T-helper 9 cell (primary cell): ENCODE data around the gene SRPRB.

Experiments
- DNase-seq: peaks from one replicate; pipeline ENCODE4 v3.0.0-alpha.2; 2020

The SRPRB gene

GRCh38 chr3:133828576-133829309 is 23.1 kb downstream of the SRPRB start:
- DNase-seq = no peak

DNA sequence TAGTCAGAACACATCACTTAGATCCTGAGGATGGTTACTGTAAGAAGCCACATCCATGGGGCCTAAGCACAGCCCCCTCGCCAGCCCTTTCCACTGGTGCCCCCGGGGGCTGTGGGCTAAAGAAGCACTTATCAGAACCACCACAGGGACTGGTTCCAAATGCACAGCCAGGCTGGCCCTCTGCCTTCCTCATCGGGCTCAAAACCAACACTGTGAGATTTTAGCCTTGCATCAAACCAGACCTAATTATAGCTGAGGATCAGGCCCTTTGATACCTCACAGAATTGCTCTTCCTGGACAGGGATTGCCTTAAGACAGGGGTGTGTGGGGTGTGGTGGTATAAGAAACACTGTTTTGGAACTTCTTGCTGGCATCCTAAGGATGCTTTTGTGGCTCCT is 23.7 kb downstream of the SRPRB start:
- DNase-seq = no peak

DNA sequence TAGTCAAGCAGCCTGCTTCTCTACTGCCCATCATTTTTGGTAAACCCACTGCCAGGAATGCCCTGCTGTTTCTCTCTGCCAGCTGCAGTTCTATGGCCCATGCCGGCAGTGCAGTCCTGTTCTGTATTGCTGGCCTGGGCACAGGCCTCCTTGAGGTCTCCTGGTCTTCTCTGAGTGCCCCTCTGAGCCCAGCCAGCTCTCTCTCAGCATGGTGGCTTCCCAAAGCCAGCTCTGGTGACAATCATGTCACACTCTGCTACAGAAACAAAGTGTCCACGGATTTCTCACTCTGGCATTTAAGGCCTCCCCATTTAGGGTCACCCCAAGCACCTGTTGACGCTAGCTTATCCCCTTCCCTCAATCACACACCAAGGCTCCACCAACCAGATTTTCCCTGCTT is 24.5 kb downstream of the SRPRB start:
- no peak for DNase-seq

GRCh38 chr3:133831966-133832801 is 26.6 kb downstream of the SRPRB start:
- no peak for DNase-seq

GRCh38 chr3:133832802-133833144 is 27.2 kb downstream of the SRPRB start:
- DNase-seq = no peak

- DNase-seq = no peak
Observed at GRCh38 chr3:133833267-133833666, 27.7 kb downstream of the SRPRB start.

- DNase-seq = no peak
Observed at GRCh38 chr3:133833880-133834620, 28.4 kb downstream of the SRPRB start.

DNA sequence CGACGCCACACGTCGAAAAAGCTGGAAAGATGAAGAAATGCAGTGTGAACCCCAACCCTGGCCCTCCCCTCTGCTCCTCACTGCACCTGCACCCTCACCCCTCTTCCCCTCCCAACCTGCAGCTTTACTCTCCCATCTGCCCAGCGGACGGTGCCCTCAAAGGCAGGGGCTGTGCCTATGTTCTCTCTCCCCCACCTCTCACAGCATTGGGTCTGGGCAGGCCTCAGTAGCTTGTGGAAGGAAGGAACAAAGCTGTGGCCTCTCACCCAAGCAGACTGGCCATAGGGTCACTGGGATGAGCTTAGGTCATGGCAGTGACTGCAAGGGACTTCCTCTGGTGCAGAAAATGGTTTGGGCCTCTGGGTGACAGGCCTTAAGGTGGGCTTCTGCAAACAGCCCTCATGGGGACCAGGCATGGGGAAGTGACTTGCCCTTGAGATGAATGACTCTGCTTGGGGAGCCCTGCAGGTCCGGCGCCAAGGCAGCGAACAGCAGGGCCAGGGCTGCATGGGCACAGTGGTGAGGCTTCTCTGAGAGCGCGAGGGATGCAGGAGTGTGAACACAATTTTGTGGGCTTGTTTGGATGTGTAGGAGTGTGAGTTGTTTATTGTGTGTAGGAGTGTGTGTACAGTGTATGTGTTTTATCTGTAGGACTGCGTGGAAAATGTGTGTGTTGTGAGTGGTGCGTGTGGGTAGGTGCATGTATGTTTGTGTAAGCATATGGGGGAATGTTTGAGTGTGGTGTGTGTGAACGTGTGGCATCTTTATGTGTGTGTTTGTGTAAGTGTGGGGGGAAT is 29.2 kb downstream of the SRPRB start:
- DNase-seq = no peak

DNA sequence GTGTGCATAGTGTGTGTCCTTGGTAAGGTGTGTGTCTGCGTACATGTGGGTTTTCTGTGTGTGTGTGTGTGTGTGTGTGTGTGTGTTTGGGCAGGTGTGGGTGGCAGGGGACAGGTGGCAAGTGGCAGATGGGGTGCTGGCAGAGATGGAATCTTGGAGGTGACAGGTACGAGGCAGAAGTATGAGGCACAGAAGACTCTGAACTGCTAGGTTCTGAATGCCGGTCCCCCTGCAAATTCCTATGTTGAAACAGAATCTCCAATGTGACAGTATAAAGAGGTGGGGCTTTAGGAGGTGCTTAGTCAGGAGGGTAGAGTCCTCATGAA is 29.8 kb downstream of the SRPRB start:
- no peak for DNase-seq

GRCh38 chr3:133835961-133836360 is 30.3 kb downstream of the SRPRB start:
- DNase-seq = no peak

DNA sequence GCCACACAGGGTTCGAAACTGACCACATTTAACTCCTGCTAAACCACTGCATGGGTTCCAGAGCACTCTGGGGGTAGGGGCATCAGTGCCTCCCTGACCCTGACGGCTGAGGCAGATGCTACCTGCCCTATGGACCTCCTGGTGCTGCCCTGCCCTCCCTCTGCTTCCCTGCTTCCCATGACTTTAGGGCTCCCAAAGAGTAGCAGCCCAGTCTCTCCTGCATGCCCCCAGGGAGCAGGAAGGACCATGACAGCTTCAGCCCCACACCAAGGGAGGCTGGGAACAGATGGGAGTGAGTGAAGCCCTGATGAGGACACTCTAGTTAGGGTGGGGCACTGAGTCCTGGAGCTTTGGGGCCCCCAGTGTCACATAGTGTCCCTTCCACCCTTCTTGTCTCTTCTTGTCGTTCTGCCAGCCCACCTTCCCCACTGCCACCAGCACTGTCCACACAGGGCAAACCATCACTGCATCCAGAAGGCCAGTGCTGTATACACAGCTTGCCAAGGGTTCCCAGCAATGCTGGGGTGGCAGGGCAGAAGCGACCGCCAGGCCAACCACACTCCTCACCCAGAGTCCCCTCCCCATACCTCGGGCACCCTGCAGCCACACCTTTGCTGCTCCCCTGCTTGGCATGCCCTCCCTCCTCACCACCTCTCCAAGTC is 31.0 kb downstream of the SRPRB start:
- no peak for DNase-seq

DNA sequence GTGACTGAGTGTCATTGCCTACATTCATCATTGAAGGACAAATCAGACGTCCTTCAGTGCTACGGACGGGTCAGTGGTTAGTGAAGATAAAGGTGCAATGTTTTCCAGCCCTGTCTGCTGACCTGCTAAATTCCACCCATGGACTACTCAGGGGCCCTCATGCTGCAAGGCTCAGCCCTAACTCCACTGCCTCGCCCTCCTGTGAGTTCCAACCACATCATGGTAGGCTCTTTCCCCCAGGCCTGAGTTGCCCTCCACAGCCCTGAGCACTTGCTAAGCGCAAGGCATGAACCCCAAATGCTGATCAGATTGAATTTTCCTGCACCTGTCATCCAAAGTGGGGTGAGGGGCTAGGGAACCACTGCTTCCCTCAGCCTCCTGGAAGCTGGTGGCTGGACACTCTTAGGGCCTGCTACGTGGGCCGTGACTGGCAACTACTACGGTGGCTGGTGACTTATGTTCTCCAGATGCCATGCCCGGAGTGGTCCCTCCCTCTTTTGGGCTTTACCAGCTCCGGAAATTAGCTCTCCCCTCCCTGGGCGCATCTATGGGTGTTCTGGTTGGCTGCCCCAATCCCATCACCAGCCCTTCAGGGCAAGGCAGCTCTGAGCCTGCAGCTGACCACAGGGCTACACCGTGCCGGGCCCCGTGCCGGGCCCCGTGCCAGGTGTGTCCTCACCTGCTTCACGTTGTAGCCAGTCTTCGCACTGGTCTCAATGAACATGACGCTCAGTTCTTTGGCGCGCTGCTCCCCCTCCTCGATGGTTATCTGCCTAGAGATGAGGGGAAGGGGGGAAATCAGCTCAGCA is 32.1 kb downstream of the SRPRB start:
- DNase-seq = no peak

GRCh38 chr3:133838296-133838789 is 32.7 kb downstream of the SRPRB start:
- DNase-seq = no peak

- no peak for DNase-seq
Observed at GRCh38 chr3:133838916-133839800, 33.5 kb downstream of the SRPRB start.

GRCh38 chr3:133840055-133840737 is 34.6 kb downstream of the SRPRB start:
- DNase-seq = no peak

GRCh38 chr3:133840767-133841166 is 35.2 kb downstream of the SRPRB start:
- no peak for DNase-seq

- no peak for DNase-seq
Observed at GRCh38 chr3:133841196-133841595, 35.6 kb downstream of the SRPRB start.

DNA sequence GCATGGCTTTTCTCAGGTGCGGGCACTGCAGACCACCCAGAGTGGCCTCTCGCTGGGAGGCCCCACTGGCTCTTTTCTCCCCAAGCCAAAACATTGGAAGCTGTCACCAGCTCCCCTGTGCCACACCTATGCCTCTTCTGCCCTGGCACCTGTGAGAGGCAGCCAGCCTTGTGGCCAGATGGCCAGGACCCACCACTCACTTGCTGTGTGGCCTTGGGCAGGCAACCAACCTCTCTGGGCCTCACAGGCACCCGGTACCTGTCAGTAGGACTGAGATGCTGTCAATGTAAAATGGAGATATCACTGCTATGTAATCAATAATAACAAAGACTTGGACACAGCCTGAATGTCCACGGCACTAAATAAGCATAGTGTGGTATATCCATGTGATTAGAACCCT is 36.5 kb downstream of the SRPRB start:
- DNase-seq = no peak

DNA sequence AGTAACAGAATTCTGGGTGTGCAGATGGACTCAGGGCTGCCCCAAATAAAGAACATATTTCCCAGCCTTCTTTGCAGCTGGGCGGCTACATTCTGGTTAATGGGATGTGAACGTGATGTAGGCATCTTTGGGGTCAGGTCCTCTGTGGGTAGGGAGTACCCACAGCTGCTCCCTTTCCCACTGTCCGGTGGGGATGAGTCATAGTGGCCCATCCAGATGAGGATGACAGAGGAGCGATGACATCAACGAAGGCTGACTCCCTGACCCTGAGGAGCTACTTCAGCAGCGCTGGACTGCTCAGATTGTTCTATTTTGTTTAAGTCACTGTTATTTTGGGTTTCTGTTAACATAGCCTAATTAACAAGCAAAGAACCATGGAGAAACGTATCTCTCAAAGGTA is 38.0 kb downstream of the SRPRB start:
- DNase-seq = no peak

DNA sequence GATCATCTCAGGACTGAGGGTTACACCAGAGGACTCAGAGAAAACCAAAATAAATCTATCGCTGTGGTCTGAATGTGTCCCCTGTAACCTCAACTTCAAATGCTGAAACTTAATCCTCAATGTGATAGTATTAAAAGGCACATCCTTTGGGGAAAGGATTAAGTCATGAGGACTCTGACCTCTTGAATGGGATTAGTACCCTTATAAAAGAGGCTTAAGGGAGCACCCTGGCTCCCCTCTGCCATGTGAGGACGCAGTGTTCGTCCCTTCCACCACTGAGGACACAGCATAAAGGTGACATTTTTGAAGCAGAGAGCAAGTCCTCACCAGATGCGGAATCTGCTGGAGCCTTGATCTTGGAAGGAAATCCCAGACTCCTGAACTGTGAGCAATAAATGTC is 39.5 kb downstream of the SRPRB start:
- DNase-seq = no peak
